LNCaP clone FGC (cell line): ENCODE data around the gene RBM5.

Experiments
- DNase-seq: peaks from one replicate; pipeline ENCODE4 v3.0.0-alpha.2; 2011; ENCODE audit warnings: low read depth
- H3K4me3 ChIP-seq: 2 replicates; pipeline ENCODE4 v1.5.1; 2011; ENCODE audit warnings: mild to moderate bottlenecking, low read depth, low read length, control low read depth
- CTCF ChIP-seq: IDR thresholded peaks from 2 replicates; pipeline ENCODE4 v1.5.1; 2012; ENCODE audit warnings: mild to moderate bottlenecking; ENCODE audit not compliant: control insufficient read depth, insufficient read depth; ENCODE audit errors: extremely low read depth

RBM5 gene

GRCh38 chr3:50133283-50133615 lies 44.5 kb downstream of the RBM5 start:
- no peak for DNase-seq
- no peak overlapping the region for H3K4me3 ChIP-seq
- TF ChIP-seq CTCF, result no peak

DNA sequence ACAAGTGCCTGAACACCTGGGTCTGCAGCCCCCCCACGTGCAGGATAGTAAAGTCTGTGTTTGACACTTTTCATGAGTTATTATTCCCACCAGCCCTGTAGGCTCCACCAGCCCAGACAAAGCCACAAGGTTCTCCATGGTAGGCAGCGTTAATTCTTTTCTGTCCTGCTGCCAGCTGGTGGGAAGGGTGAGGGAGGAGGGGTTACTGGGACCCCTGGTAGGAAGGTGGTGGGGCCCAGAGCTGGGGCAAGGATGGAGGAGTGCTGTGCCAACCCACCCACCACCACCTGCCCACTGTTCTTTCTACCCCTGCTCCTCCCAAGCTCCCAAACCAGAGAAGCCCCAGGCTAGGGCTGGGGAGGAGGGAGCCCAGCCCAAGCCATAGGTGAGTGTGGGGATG lies 45.6 kb downstream of the RBM5 start:
- H3K4me3 ChIP-seq, result no peak overlapping the region
- no peak for TF ChIP-seq CTCF
- DNase-seq, result no peak

DNA sequence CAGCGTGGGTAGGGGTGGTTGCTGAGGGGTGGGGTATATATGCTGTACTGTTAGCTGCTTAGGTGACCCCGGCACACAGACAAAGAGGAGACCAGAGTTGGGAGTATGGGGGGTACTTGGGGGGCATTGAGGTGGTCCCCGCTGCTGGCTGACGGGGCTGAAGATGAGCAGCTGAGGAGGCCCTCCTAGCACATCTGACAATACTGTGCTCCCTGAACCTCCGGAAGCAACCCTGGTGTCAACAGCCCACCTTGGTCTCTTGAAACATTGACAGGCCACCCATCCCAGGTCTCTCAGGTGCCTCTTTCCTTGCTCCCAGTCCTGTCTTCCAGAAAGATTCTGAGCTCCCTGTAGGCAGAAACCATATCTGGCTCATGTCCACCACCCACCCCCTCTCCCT lies 47.2 kb downstream of the RBM5 start:
- TF ChIP-seq CTCF, result no peak
- DNase-seq, result no peak
- H3K4me3 ChIP-seq, result no peak overlapping the region

DNA sequence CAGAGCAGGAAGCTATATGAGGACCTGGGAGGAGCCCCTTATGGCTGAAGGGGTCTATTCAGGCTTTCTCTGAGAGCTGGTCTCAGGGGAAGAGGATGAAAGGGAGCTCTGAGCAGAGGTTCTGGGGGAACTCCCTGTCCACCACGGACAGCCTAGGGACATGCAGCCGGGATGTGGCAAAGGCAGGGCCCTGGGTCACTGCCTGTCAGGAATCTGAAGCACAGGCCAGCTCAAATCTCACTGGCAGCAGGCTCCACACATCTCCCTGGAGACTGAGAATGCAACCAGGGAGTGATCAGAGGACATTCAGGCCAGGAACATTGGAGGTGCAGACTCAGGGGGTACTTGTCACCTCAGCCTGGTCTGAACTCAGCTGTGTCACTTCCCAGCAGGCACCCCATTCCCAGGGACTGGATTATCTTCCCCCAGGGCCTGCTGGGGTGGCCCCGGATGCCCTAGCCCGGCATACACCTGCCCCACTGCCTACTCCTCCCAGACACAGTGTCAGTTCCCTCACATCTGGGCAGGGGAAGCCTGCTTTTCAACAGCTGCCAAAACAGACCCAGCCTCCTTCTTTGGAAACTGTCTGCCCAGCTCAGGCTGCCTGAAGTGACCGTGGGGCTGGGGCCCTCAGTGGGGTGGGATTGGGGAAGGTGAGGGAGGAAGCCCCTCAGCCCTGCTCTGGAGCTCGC lies 48.1 kb downstream of the RBM5 start:
- H3K4me3 ChIP-seq, result no peak overlapping the region
- no peak for TF ChIP-seq CTCF
- DNase-seq, result no peak

GRCh38 chr3:50137531-50137930 lies 48.8 kb downstream of the RBM5 start:
- TF ChIP-seq CTCF, result no peak
- no peak for DNase-seq
- H3K4me3 ChIP-seq, result no peak overlapping the region

GRCh38 chr3:50138266-50139200 lies 49.8 kb downstream of the RBM5 start:
- H3K4me3 ChIP-seq, result no peak overlapping the region
- no peak for DNase-seq
- TF ChIP-seq CTCF, result no peak
